NCI-H187 treated with DMSO at 0.1 percent for 48 hours (cell line): ENCODE measurements around the gene TXNDC17.
A peak's percentile ranks its signal among the peaks of the same experiment; 100 is the strongest.
"Not testable (repeated sequence)": the region's sequence is repeated elsewhere in the genome, so short reads cannot be mapped to it uniquely, and the experiment has no call there.

Experiments
- DNase-seq: peaks from one replicate; lab custom pipeline; 2025; lab: John Stamatoyannopoulos, UW

The TXNDC17 gene

DNA sequence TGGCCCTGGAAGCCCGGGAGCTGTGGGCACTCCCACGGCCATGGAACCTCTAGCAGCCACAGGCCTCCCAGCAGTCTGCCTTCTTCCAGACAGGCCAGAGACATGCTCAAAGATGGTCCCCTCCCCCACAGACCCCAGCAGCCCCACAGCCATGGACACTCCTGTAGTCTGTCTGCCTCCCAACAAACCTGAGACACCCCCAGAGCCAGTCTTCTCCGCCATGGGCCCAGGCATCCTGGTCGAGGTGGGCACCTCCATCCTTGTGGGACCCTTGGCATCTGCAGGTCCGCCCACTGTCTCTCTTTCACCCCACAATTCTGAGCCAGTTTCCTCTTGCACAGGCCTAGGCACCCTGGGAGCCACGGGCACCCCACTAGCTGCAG is 3.4 kb upstream of the TXNDC17 start:
- no peak for DNase-seq

DNA sequence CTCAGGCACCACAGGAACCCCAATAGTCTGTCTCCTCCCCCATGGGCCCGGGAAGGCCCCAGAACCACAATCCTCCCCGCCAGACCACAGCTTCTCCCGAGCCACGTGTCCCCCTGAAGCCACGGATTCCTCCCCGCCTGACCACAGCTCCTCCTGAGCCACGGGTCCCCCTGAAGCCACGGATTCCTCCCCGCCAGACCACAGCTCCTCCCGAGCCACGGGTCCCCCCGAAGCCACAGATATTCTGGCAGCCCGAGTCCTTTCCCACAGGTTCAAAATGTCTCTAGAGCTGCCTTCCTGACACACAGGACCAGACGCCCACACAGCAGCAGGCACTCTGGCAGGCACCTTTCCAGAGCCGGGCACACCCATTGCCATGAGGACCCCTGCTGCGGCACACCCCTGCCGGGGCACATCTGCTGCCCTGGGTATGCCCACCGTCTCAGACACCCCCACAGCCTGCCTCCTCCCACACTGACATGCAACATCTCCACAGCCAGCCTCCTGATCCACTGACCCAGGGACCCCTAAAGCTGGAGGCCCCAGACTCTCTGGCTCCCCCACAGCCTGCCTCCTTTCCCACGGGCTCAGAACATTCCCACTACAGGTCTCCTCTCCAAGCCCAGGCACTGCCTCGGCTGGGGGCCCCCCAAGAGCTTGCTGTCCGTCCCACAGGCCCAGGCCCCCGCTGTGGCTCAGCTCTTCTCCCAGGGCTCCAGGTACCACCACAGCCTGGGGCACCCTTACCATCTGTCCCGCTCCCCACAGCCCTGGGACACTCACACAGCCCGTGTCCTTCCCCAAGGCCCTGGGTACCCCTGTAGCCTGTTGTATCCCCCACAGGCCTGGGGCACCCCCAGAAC is 2.6 kb upstream of the TXNDC17 start:
- no peak for DNase-seq

DNA sequence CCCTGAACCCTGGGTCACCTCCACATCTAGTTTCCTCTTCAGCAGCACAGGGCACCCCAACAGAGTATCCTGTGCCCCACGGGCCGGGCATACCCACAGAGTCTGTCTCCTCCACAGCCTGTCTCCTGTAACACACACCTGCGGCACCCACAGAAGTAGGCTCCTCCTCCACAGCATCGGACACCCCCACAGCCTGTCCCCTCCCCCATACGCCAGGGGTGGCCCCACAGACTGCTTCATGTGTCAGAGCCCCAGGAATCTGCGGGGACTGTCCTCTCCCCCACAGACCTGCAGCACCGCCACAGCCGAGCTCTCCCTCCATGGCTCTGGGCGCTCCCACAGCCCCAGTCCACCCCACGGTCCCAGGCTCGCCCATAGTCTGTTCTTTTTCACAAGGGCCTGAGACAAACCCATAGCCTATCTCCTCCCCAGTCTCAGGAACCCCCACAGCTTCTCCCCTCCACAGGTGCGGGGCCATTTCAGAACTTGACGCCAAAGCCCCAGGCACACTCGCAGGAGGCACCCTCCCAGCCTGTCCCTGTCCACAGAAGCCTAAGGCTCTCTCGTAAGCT is 1.8 kb upstream of the TXNDC17 start:
- no peak for DNase-seq

DNA sequence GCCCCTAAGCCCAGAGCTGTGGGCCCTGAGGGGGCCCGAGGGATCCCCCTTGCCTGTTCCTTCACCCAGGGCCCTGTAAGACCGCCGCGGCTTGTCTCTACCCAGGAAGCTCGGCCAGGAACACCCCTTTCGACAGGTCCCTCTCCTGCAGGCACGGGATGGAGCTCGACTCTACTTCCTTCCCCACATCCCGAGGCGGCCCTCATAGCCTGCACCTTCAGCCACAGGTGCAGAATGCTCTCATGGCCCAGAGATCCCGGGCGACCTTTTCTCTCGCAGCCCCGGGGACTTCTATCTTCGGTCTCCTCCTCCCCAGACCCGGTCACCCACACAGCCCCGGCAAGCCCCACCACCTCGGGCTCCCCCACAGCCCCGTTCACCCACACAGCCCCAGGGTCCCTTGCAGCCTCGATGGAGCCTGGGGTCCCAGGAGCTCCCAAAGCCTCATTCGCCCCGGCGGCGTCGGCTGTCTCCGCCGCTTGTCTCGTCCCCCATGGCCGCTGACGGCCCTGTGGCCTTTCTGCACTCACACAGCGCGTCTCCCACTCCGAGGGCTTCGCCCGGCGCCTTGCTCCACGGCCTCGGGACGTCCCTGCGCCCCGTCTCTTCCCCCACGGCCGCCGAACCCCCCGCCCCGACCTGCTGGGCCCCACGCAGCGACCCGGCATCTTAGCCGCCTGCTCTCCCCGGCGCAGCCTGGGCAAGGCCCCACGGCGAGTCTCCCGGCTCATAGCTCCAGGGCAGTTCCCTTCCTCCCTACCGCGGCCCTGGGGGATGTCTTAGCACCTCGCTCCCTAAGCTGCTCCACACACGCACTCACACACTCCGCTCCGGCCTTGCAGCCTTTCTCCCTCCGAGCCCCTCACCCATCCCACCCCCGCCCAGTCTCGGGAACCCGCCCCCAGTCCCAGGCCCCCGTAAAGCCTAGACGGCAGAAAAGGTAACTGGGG is 999 bp upstream of the TXNDC17 start:
- no peak for DNase-seq

GRCh38 chr17:6641247-6641863 is 495 bp downstream of the TXNDC17 start:
- no peak for DNase-seq

DNA sequence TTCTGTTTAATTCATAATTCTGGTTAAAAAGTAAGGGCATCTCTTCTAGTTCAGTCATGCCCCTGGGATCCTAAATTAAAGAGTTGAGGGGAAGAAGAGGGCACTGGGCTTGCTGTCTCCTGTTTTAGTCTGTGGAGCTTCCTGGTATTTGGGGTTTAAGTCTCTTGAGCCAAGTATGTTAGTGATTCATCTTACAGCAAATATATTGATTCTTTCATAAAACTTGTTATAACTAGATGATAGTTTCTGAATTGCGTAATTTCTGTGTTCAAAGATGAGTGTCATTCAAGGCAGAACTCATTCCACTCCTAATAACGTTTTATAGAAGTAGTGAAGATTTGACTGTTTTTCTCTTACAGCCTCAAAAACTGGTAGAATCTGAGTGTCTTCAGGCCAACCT is 1.7 kb downstream of the TXNDC17 start:
- DNase-seq = no peak

DNA sequence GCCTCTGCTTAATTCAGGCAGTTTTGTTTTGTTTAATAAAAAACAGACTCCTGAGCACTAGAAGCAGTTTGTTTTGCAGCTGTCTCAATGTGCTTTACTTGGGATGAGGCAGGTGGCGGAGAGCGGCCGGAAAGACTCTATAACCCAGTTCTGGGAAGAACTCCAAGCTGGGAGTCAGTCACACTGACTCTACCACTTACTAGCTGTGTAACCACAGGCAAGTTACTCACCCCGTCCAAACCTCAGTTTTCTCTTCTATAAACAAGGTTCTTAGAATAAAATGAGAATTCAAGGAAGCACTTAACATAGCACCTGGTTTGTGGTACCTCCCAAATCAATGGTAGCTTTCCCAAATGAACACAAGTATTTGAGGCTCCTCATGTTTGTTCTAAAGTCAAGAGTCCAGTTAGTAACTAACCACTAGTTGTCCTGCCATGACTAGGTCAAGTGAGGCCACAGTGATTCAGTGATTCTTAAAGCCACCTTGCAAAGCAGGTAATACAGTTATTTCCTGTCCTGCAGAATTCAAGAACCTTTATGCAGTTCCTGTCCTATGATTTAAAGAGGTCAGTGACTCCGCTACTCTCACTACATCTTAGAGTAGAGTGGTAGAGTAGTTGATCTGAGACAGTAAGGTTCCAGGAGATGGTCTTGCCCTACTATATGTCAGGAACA is 2.7 kb downstream of the TXNDC17 start:
- DNase-seq = no peak

GRCh38 chr17:6648181-6648580 is 7.3 kb downstream of the TXNDC17 start:
- DNase-seq = no peak

DNA sequence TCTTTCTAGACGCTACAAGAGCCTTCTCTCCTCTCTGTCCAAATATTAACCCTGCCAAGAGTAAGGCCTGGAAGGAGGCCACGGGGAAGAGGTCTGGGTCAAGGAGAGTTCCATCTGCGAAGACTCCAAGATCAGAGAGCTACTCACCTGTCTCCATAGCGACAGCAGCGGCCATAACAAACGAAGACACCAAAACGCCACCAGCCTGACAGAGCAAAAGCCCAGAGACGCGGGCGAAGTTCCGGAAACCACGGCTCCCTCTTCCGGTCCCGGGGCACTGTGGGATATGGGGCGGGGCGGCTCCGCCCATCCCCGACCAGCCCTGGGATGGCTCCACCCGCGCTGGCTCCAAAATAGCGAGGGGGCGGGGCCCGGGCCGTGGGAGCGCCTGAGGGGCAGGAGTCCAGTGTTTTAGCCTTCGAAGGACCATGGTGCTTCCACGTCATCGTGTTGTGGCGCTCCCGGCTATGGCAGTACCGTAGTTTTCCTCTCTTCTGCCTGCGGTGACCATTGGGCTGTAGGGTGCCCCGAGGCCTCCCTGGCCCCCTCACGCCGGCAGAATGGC is 10.6 kb downstream of the TXNDC17 start, which contains the start of the genes C17orf100 and MED31:
TSS of gene C17orf100 (plus strand) at position 409 of the 565 bp plus-strand sequence. CDS start at position 561, 152 bp downstream.
TSS of gene MED31 (minus strand) at position 252 of the 565 bp plus-strand sequence. CDS start at position 175, 77 bp downstream.
- peak; percentile 28 for DNase-seq

DNA sequence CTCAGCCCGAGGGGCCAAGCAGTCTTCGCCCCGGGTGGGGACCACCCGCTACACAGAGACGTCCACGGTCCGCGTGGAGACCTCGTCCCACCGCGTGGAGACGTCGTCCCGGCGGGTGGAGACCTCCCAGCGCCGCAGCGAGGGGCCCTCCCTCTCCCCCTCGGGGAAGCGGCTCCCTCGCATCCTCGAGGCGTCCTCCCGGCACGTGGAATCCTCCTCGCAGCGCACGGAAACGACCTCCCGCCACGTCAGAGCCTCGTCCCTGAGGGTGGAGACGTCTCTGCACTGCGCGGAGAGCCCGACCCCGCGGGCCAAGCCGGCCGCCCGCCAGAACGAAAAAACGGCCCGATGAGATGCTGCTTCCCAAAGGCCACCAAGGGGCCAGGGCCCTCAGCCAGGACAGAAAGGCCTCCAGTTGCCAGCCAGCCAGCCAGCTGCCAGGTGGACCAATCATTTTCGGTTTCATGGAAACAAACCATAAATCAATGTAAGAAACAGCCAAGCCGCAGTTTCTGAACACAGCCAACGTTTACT is 11.1 kb downstream of the TXNDC17 start:
- DNase-seq = no peak

- no peak for DNase-seq
Observed at GRCh38 chr17:6654841-6655731, 14.2 kb downstream of the TXNDC17 start.

- DNase-seq = not testable (repeated sequence)
Observed at GRCh38 chr17:6655732-6656361, 15.0 kb downstream of the TXNDC17 start.

DNA sequence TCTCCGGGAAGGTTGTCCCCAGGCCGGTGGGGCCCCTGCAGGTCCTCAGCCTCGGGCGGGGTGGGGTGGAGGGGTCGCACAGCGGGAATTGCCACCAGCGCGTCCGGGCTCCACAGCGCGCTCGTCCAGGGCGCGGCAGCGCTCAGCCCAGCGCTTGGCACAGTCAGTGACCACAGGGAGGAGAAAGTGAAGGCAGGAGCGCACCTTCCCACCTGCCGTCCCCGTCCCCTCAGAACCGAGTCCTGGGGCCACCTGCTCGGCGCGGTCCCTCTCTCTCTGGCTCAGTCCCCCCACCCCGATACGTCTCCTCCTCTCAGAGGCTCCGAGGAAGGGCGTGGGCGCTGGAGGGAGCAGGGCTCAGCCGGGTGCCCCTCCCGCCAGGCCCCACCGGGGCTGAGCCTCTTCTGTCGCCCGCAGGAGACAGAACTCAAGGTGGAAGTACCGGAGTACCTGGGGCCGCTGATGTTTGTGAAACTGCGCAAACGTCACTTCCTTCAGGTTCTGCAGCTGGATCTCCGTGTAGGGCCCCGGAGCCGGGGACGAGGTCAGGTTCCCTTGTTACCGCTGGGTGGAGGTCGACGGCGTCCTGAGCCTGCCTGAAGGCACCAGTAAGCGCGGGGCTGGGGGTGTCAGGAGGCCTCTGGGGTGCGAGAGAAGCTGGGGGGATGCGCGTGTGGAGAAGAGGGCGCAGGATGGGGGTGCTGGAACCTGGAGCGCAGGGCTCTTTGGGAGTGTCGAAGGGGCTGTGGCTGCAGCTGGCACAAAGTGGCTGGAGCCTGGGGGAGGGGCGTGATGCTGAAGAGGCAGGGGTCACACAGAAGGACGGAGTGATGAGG is 16.2 kb downstream of the TXNDC17 start:
- DNase-seq = not testable (repeated sequence)

GRCh38 chr17:6657633-6658287 is 16.9 kb downstream of the TXNDC17 start:
- no peak for DNase-seq

GRCh38 chr17:6658411-6658810 is 17.6 kb downstream of the TXNDC17 start:
- DNase-seq = not testable (repeated sequence)

GRCh38 chr17:6660101-6660500 is 19.2 kb downstream of the TXNDC17 start:
- no peak for DNase-seq

GRCh38 chr17:6660805-6661463 is 20.1 kb downstream of the TXNDC17 start:
- no peak for DNase-seq
